ENCODE measurements around the gene TACC2. TPM values are rescaled to one million over a fixed set of nuclear protein-coding genes. Genes with fewer than 3 reads are reported as not detected.

The TACC2 gene
- total RNA-seq, 1 donor from 2014 or later: 10.6 TPM

GRCh38 chr10:122293961-122294380 lies 305.0 kb downstream of the TACC2 start:
- DNase-seq (ENCODE audit: low spot score): peak; percentile 28

GRCh38 chr10:122294511-122295450 lies 305.8 kb downstream of the TACC2 start:
- DNase-seq (ENCODE audit: low spot score): no peak

GRCh38 chr10:122295451-122295809 lies 306.5 kb downstream of the TACC2 start:
- DNase-seq (ENCODE audit: low spot score): no peak

- DNase-seq (ENCODE audit: low spot score): no peak
Measured at GRCh38 chr10:122296363-122297120, 307.6 kb downstream of the TACC2 start.

GRCh38 chr10:122297583-122297982 lies 308.6 kb downstream of the TACC2 start:
- DNase-seq (ENCODE audit: low spot score): no peak

- no peak for DNase-seq (ENCODE audit: low spot score)
Measured at GRCh38 chr10:122298206-122298597, 309.2 kb downstream of the TACC2 start.

- DNase-seq (ENCODE audit: low spot score): peak; percentile 83
Measured at GRCh38 chr10:122298598-122299301, 309.8 kb downstream of the TACC2 start.

GRCh38 chr10:122299423-122300075 lies 310.6 kb downstream of the TACC2 start:
- no peak for DNase-seq (ENCODE audit: low spot score)

- no peak for DNase-seq (ENCODE audit: low spot score)
Measured at GRCh38 chr10:122301055-122301810, 312.3 kb downstream of the TACC2 start.

- DNase-seq (ENCODE audit: low spot score): no peak
Measured at GRCh38 chr10:122301811-122302115, 312.8 kb downstream of the TACC2 start.

- no peak for DNase-seq (ENCODE audit: low spot score)
Measured at GRCh38 chr10:122302315-122302714, 313.4 kb downstream of the TACC2 start.

- no peak for DNase-seq (ENCODE audit: low spot score)
Measured at GRCh38 chr10:122303271-122304053, 314.5 kb downstream of the TACC2 start.

Other genes with a start within 250 kb of the TACC2 start
- 17.3 TPM for gene ATE1, start 61.1 kb upstream of the TACC2 start, total RNA-seq (ENCODE audit: insufficient read depth, low replicate concordance)
- 38.8 TPM for gene NSMCE4A, start 13.9 kb upstream of the TACC2 start, total RNA-seq (ENCODE audit: insufficient read depth, low replicate concordance)

All from umbilical cord (tissue), 2 donors.